H1 (cell line): ENCODE results near the gene BIRC2.

Experiments
- ATF2 ChIP-seq: IDR thresholded peaks from 2 replicates; pipeline ENCODE4 v1.6.1; 2012; ENCODE audit warnings: low read length, inconsistent platforms
- NRF1 ChIP-seq: IDR thresholded peaks from 2 replicates; pipeline ENCODE4 v1.6.1; 2011; ENCODE audit warnings: mild to moderate bottlenecking, low read depth, low read length, improper control_type of control experiment
- POLR2AphosphoS5 ChIP-seq: IDR thresholded peaks from 2 replicates; pipeline ENCODE4 v1.6.1; 2011; ENCODE audit warnings: low read depth, low read length
- SAP30 ChIP-seq: fragments of 300-600 bp; sonication (generic); IDR thresholded peaks from 2 replicates; pipeline ENCODE4 v1.7.1; 2012; ENCODE audit warnings: low read length, moderate library complexity, mild to moderate bottlenecking, inconsistent platforms; ENCODE audit not compliant: insufficient read depth, insufficient replicate concordance
- SP2 ChIP-seq: IDR thresholded peaks from 2 replicates; pipeline ENCODE4 v1.6.1; 2012; ENCODE audit warnings: mild to moderate bottlenecking, low read length, inconsistent platforms
- TF ChIP-seq, protein P1 (sequence below), 3 experiments: IDR thresholded peaks; 1 replicate in 2 of 3; 2 replicates in 1 of 3; pipeline versions ENCODE4 v1.5.1 to v1.6.1; 2011; ENCODE audit warnings: low read length in 3 of 3, mild to moderate bottlenecking in 3 of 3, inconsistent platforms in 2 of 3, low read depth in 1 of 3, moderate library complexity in 1 of 3; ENCODE audit not compliant: insufficient read depth in 1 of 3; ENCODE audit errors: control extremely low read depth in 1 of 3

GRCh38 chr11:102401905-102402304, 54.9 kb downstream of the BIRC2 start:
- TF ChIP-seq SAP30, result no peak
- TF ChIP-seq SP2, result no peak
- TF ChIP-seq ATF2, result no peak
- TF ChIP-seq, protein P1, sequence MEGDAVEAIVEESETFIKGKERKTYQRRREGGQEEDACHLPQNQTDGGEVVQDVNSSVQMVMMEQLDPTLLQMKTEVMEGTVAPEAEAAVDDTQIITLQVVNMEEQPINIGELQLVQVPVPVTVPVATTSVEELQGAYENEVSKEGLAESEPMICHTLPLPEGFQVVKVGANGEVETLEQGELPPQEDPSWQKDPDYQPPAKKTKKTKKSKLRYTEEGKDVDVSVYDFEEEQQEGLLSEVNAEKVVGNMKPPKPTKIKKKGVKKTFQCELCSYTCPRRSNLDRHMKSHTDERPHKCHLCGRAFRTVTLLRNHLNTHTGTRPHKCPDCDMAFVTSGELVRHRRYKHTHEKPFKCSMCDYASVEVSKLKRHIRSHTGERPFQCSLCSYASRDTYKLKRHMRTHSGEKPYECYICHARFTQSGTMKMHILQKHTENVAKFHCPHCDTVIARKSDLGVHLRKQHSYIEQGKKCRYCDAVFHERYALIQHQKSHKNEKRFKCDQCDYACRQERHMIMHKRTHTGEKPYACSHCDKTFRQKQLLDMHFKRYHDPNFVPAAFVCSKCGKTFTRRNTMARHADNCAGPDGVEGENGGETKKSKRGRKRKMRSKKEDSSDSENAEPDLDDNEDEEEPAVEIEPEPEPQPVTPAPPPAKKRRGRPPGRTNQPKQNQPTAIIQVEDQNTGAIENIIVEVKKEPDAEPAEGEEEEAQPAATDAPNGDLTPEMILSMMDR (IDR thresholded peaks at IDR 0.05; ENCODE audit: control extremely low read depth in 1 of 3, insufficient read depth in 1 of 3, low read depth in 1 of 3, low read length in 3 of 3), result no peak
- no peak for TF ChIP-seq NRF1
- no peak for TF ChIP-seq POLR2AphosphoS5
